Skeletal muscle tissue (tissue), 4 donors: ENCODE results near the gene SMOC2. TPM values are rescaled to one million over a fixed set of nuclear protein-coding genes. Genes with fewer than 3 reads are reported as not detected.

Experiments used
- H3K27ac ChIP-seq: one replicate; pipeline ENCODE4 v1.7.0; 2013; ENCODE audit warnings: mild to moderate bottlenecking, low read depth, low read length, inconsistent platforms
- H3K27me3 ChIP-seq, 3 donors: one replicate each; pipeline ENCODE4 v1.7.0; 2013; ENCODE audit warnings: low read length in 3 of 3; ENCODE audit not compliant: control insufficient read depth in 3 of 3, insufficient read depth in 3 of 3
- H3K36me3 ChIP-seq, 3 donors: one replicate each; pipeline ENCODE4 v1.7.0; 2013; ENCODE audit warnings: low read length in 3 of 3; ENCODE audit not compliant: control insufficient read depth in 3 of 3, insufficient read depth in 3 of 3
- H3K4me1 ChIP-seq, 3 donors: one replicate each; pipeline ENCODE4 v1.7.0; 2013; ENCODE audit warnings: low read length in 3 of 3, mild to moderate bottlenecking in 3 of 3; ENCODE audit not compliant: control insufficient read depth in 3 of 3, insufficient read depth in 3 of 3
- H3K4me3 ChIP-seq, 3 donors: one replicate each; pipeline ENCODE4 v1.7.0; 2013; ENCODE audit warnings: low read length in 3 of 3
- H3K9ac ChIP-seq, 3 donors: one replicate each; pipeline ENCODE4 v1.7.0; 2013; ENCODE audit warnings: low read length in 3 of 3, mild to moderate bottlenecking in 3 of 3, moderate library complexity in 2 of 3, low read depth in 1 of 3
- H3K9me3 ChIP-seq, 3 donors: one replicate each; pipeline ENCODE4 v1.7.0; 2013; ENCODE audit warnings: low read length in 3 of 3; ENCODE audit not compliant: control insufficient read depth in 3 of 3
- total RNA-seq: library from RNA; depleted of rRNA; stranded (reverse); fragments of >200 nt; gene quantifications from one replicate; pipeline ENCODE4 v1.2.3, GENCODE V29; 2014
- donor health status: Osteomylitis.

Gene SMOC2
- total RNA-seq, 1 donor from 2014 or later: 26.6 TPM

DNA sequence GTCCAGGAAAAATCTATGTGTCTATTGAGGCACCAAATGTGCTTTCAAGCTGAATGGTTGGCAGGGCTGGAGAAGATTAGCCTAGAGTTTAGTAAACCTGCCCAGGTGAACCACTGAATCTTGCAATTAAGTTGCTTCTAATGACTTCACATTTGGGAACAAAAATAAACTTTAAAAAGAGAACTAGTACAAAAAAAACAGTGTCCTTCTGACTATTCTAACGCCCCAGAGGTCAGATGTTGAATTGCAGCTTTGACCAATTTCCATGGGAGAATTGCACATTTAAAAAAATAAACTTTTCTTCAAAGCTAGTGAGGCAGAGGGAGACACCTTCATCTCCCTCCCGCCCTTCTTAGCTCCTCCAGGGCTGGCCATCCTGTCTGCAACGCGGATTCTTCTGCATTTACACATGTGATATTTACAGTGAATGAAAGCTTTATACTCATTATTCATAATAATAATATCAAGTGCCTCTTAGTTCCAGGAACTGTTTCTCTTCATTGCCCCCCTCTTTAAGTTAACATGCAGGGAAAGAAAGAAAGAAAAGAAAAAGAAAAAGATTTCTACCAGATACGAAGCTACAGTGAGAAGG, 270.2 kb downstream of the SMOC2 start:
- Histone ChIP-seq H3K9me3 (peaks cover 0 to 5% (median 0%) of the 10 kb centered on the region in 3 donors), H3K4me3 (no peak overlapping the region), H3K9ac (no peak overlapping the region), H3K4me1 (no peaks in the 10 kb centered on the region), H3K36me3 (no peaks in the 10 kb centered on the region), H3K27ac (no peak overlapping the region), H3K27me3 (peaks cover 0 to 34% (median 19%) of the 10 kb centered on the region in 3 donors)

DNA sequence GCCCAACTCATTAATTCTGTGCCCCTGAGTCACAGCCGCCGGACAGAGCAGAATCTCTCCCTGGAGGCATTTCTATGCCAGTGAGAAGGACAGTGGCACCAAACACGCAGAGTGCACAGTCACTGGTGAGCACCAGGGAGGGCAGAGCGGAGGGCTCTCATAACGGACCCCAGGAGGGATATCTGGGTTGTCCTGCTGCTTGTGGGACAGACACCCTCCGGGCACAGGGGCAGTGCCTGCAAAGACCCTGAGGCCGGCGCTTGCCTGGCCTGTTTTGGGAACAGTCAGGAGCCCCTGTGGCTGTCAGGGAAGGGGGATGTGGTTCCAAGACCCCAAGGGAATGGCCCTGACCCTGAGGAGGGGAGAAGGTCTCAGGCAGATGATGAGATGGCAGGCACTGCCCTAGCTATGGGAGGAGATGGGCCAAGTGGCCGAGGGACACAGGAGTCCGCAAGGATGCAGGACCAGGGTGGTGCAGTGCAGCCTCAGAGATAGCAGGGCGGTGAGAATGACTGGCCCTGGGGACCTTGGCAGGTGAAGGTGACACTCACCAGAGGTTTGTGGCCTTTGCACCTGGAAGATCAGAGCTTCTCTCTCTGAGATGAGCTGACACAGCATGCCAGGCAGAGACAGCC, 270.8 kb downstream of the SMOC2 start:
- Histone ChIP-seq H3K9me3 (peaks cover 0 to 5% (median 0%) of the 10 kb centered on the region in 3 donors), H3K4me1 (no peaks in the 10 kb centered on the region), H3K27me3 (peaks cover 0 to 29% (median 19%) of the 10 kb centered on the region in 3 donors), H3K4me3 (no peak overlapping the region), H3K36me3 (no peaks in the 10 kb centered on the region), H3K9ac (no peak overlapping the region), H3K27ac (no peak overlapping the region)

DNA sequence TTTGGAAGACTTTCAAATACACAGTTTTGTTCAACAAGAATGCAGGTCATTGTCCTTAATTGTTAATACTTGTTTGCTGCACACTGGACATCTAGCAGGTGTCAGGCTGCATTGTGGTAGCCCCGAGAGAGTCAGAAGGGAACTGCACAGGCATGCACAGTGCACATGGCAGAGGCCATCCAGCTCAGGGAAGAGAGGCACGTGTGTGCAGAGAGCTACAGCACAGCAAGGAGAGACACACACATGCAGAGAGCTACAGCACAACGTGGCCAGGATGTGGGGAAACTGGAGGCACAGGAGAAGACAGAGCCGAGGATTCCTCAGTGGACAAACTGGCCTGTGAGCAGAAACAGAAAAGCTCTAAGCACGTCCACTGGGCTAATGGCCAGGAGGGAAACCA, 272.0 kb downstream of the SMOC2 start:
- H3K4me3 ChIP-seq: no peak overlapping the region
- no peaks in the 10 kb centered on the region for H3K36me3 ChIP-seq

DNA sequence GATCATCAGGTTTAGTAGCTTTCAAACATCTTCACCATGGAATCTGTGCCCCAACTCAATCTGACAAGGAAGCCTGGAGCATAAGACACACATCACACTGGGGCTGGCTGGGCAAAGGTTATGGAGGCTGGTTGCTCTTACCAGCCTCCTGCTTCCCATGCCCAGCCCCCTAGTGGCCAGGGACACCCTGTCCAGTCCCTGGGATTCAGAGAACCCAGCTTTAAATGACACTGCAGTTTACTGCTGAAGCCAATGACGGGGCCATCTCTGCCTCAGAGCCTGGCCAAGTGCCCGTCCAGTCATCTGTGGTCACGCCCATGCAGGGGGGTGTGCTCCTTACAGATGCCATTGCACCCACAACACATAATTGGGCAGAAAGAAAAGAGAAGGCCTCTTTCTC, 272.9 kb downstream of the SMOC2 start:
- Histone ChIP-seq H3K4me1 (no peaks in the 10 kb centered on the region), H3K4me3 (no peak overlapping the region), H3K9me3 (peaks cover 0 to 5% (median 0%) of the 10 kb centered on the region in 3 donors)

More for the DNA sequence above, 272.0 kb downstream of the SMOC2 start:
- Histone ChIP-seq H3K9ac (no peak overlapping the region), H3K27ac (no peak overlapping the region), H3K27me3 (peaks cover 0 to 29% (median 11%) of the 10 kb centered on the region in 3 donors), H3K9me3 (peaks cover 0 to 5% (median 0%) of the 10 kb centered on the region in 3 donors), H3K4me1 (no peaks in the 10 kb centered on the region)

DNA sequence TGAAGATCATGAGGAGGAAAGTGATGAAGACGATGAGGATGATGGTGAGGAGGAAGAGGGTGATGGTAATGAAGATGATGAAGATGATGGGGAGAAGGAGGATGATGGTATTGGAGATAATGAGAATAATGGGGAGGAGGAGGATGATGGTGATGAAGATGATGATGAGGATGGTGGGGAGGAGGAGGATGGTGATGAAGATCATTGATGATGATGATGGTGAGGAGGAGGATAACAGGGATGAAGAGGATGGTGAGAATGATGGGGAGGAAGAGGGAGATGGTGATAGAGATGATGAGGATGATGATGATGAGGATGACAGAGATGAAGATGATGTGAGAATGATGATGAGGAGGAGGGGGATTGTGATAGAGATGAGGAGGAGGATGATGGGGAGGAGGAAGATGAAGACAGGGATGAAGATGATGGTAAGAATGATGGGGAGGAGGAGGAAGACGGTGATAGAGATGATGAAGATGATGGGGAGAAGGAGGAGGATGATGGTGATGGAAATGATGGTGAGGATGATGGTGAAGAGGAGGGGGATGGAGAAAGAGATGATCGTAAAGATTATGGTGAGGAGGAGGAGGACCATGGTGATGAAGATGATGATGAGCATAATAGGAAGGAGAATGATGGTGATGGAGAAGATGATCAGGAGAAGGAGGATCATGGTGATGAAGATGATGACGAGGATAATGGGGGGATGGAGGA, 273.7 kb downstream of the SMOC2 start:
- H3K27ac ChIP-seq: no peak overlapping the region
- H3K4me3 ChIP-seq: no peak overlapping the region
- no peak overlapping the region for H3K9ac ChIP-seq
- peaks cover 0 to 25% (median 10%) of the 10 kb centered on the region in 3 donors for H3K27me3 ChIP-seq
- no peaks in the 10 kb centered on the region for H3K36me3 ChIP-seq
- no peaks in the 10 kb centered on the region for H3K4me1 ChIP-seq
- peaks cover 0 to 5% (median 0%) of the 10 kb centered on the region in 3 donors for H3K9me3 ChIP-seq

More for the DNA sequence above, 272.9 kb downstream of the SMOC2 start:
- Histone ChIP-seq H3K36me3 (no peaks in the 10 kb centered on the region), H3K9ac (no peak overlapping the region), H3K27ac (no peak overlapping the region), H3K27me3 (peaks cover 0 to 29% (median 7%) of the 10 kb centered on the region in 3 donors)

DNA sequence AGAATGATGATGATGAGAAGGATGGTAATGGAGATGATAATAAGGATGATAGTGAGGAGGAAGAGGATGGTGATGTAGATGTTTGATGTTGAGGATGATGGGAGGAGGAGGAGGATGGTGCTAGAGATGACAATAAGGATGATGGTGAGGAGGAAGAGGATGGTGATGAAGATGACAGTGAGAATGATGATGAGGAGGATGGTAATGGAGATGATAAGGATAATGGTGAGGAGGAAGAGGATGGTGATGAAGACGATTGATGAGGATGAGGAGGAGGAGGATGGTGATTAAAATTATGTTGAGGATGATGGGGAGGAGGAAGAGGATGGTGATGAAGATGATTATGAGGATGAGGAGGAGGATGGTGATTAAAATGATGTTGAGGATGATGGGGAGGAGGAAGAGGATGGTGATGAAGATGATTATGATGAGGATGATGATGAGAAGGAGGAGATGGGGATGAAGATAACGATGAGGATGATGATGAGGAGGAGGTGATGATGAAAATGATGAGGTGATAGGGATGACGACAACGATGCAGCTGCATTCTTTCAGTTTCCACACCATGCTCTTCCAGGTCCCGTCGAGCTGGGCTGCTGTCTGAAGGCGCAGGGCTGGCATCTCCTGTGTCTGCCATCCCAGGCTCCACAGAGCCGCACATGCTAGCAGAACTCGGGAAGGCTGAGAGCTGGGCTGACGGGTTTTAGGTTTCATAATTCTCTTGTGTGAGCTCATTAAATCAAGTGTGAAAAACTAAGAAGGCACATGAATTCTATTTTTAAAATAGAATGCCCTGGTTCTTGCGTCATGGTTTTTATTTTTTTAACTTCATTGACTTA, 274.9 kb downstream of the SMOC2 start:
- Histone ChIP-seq H3K4me1 (no peaks in the 10 kb centered on the region), H3K9ac (no peak overlapping the region), H3K9me3 (peaks cover 0 to 5% (median 0%) of the 10 kb centered on the region in 3 donors), H3K27ac (no peak overlapping the region), H3K27me3 (peaks cover 0 to 18% (median 14%) of the 10 kb centered on the region in 3 donors), H3K4me3 (no peak overlapping the region), H3K36me3 (no peaks in the 10 kb centered on the region)

DNA sequence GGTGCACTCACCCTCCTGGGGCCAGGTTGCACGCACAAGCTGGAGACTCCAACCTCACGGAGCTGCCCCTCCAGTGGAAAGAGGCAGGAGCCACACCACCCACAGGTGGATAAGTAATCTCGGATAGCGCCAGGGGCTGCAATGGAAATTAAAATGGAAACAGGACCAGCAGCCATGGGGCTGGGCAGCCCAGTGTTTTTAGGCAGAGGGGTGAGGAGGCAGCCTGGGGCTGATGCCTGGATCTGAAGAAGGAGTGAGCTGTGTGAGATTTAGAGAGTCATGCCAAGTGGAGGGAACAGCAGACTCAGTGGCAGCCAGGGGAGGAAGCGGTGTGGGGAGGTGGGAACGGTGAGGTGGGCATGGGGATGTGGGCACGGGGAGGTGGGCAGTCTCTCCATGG, 275.6 kb downstream of the SMOC2 start:
- H3K27ac ChIP-seq: no peak overlapping the region
- peaks cover 0 to 5% (median 0%) of the 10 kb centered on the region in 3 donors for H3K9me3 ChIP-seq
- H3K9ac ChIP-seq: no peak overlapping the region
- no peaks in the 10 kb centered on the region for H3K4me1 ChIP-seq
- peaks cover 0 to 14% (median 13%) of the 10 kb centered on the region in 3 donors for H3K27me3 ChIP-seq
- H3K4me3 ChIP-seq: no peak overlapping the region
- no peaks in the 10 kb centered on the region for H3K36me3 ChIP-seq

DNA sequence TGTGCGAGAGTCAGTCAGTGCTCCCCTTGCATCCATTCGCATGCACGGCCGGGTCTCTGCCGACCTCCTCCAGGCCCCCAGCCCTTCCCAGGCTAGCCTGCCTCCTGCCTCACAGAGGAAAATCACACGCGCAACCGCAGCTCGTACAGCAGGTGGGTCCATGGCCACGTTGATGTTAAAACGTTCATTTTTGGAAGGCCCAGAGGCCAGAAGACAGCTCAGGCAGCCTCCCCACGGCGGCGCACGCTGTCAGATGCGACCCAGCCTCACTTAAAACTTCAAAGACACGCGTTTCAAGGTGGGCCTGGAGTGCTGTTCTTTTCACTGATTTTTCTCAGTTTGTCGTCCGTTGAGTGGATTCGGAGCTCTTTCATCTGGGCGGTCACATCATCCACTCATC, 276.5 kb downstream of the SMOC2 start:
- H3K9ac ChIP-seq: no peak overlapping the region
- H3K27me3 ChIP-seq: peaks cover 0 to 7% (median 5%) of the 10 kb centered on the region in 3 donors
- H3K9me3 ChIP-seq: peaks cover 0 to 5% (median 0%) of the 10 kb centered on the region in 3 donors
- H3K4me3 ChIP-seq: no peak overlapping the region
- H3K4me1 ChIP-seq: no peaks in the 10 kb centered on the region
- no peak overlapping the region for H3K27ac ChIP-seq
- H3K36me3 ChIP-seq: no peaks in the 10 kb centered on the region
